Astrocyte of the spinal cord (primary cell): ENCODE measurements around the gene LARP6.
A peak's percentile ranks its signal among the peaks of the same experiment; 100 is the strongest.
"Not testable (repeated sequence)": the region's sequence is repeated elsewhere in the genome, so short reads cannot be mapped to it uniquely, and the experiment has no call there.

ENCODE experiments used
- DNase-seq: peaks from one replicate; pipeline ENCODE4 v3.0.0; 2011; ENCODE audit warnings: low read depth, low spot score
- H3K4me3 ChIP-seq: 2 replicates; pipeline ENCODE4 v1.5.1; 2011; ENCODE audit warnings: low read depth, mild to moderate bottlenecking, low read length, moderate library complexity
- in situ Hi-C: cut with HindIII; loops from 2 replicates; pipeline ENCODE4 v1.10.0; 2017; ENCODE audit warnings: low sequenced_read_pairs
- TF ChIP-seq, protein P1 (sequence below): IDR thresholded peaks from 2 replicates; pipeline ENCODE4 v1.5.1; 2012; ENCODE audit warnings: low read depth, mild to moderate bottlenecking, low read length, inconsistent platforms

The LARP6 gene

DNA sequence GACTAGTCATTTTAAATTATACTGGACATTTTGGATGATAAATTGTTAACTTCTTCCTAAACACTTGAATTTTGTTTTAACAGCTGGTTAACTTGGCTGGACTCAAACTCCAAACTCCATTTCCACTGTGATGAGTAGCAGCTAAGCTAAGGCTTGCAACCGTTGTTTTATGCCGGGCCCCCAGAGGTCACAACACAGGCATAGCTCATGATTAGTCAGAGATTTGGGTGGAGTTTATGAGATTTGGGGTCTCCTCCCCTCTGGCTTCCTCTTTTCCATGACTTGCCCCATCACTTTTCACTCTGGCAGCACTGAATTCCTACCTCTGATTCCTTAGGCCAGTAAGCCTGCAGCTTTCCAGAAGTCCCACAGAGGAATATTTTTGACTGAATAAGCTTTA is 25.4 kb upstream of the LARP6 start:
- H3K4me3 ChIP-seq: no peak overlapping the region
- in situ Hi-C loops: no loop called here
- DNase-seq: peak; percentile 79
- TF ChIP-seq, protein P1, sequence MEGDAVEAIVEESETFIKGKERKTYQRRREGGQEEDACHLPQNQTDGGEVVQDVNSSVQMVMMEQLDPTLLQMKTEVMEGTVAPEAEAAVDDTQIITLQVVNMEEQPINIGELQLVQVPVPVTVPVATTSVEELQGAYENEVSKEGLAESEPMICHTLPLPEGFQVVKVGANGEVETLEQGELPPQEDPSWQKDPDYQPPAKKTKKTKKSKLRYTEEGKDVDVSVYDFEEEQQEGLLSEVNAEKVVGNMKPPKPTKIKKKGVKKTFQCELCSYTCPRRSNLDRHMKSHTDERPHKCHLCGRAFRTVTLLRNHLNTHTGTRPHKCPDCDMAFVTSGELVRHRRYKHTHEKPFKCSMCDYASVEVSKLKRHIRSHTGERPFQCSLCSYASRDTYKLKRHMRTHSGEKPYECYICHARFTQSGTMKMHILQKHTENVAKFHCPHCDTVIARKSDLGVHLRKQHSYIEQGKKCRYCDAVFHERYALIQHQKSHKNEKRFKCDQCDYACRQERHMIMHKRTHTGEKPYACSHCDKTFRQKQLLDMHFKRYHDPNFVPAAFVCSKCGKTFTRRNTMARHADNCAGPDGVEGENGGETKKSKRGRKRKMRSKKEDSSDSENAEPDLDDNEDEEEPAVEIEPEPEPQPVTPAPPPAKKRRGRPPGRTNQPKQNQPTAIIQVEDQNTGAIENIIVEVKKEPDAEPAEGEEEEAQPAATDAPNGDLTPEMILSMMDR: no peak

DNA sequence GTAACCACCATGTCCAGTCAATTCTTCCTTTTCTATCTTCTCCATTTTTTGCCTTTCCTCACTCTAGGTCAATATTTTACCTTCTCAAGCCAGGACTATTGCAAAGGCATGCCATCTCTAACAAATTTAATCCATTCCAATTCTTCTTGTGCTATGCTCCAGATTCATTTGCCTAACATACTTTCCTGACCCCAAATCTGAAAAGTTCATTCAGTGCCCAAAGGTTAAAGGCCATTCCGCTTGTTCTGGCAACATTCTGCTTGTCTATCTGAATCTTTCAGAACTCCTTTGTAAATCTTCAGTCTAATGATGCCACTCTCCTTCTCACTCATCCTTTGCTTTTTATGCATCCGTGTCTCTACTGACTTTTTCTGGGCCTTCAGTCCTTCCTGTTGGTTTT is 22.7 kb upstream of the LARP6 start:
- in situ Hi-C loops: no loop called here
- no peak for DNase-seq
- TF ChIP-seq, protein P1: no peak
- H3K4me3 ChIP-seq: no peak overlapping the region

- DNase-seq: no peak
- TF ChIP-seq, protein P1: no peak
- no peak overlapping the region for H3K4me3 ChIP-seq
- in situ Hi-C loops: no loop called here
Observed at GRCh38 chr15:70876011-70876410, 22.1 kb upstream of the LARP6 start.

GRCh38 chr15:70875001-70875782 is 21.2 kb upstream of the LARP6 start:
- peak; percentile 58 for DNase-seq
- in situ Hi-C loops: no loop called here
- no peak overlapping the region for H3K4me3 ChIP-seq
- TF ChIP-seq, protein P1: peak; percentile 71

GRCh38 chr15:70873232-70874054 is 19.5 kb upstream of the LARP6 start:
- no peak for DNase-seq
- TF ChIP-seq, protein P1: no peak
- no peak overlapping the region for H3K4me3 ChIP-seq
- in situ Hi-C loops: no loop called here

- DNase-seq, H3K4me3 ChIP-seq, in situ Hi-C loops: not testable (repeated sequence)
Observed at GRCh38 chr15:70871490-70871889, 17.5 kb upstream of the LARP6 start.

- TF ChIP-seq, protein P1: no peak
- in situ Hi-C loops: no loop called here
- DNase-seq: peak; percentile 83
Observed at GRCh38 chr15:70870051-70870450, 16.1 kb upstream of the LARP6 start.

More at GRCh38 chr15:70870051-70870450, 16.1 kb upstream of the LARP6 start:
- no peak overlapping the region for H3K4me3 ChIP-seq
